GM18498 (cell line): ENCODE results near the gene DENND10.

Source experiments
- ATAC-seq: cut with Tn5 transposase; IDR thresholded peaks from one replicate; pipeline ENCODE4 v1.9.1; 2021; ENCODE audit warnings: mild to moderate bottlenecking, moderate library complexity; ENCODE audit not compliant: unreplicated experiment

DENND10 gene

GRCh38 chr10:119103903-119104653 is at the start of gene DENND10:
TSS of gene DENND10 (plus strand) at chr10:119104113. CDS start at chr10:119104143, 30 bp downstream.
- peak; percentile 87 for ATAC-seq

GRCh38 chr10:119055472-119055871 is 48.4 kb upstream of the DENND10 start:
- ATAC-seq: no peak

- ATAC-seq: no peak
Measured at GRCh38 chr10:119058010-119058409, 45.9 kb upstream of the DENND10 start.

GRCh38 chr10:119059557-119059956 is 44.4 kb upstream of the DENND10 start:
- no peak for ATAC-seq

- no peak for ATAC-seq
Measured at GRCh38 chr10:119060107-119060506, 43.8 kb upstream of the DENND10 start.

- ATAC-seq: no peak
Measured at GRCh38 chr10:119061352-119061751, 42.6 kb upstream of the DENND10 start.

- no peak for ATAC-seq
Measured at GRCh38 chr10:119061926-119062325, 42.0 kb upstream of the DENND10 start.

- ATAC-seq: no peak
Measured at GRCh38 chr10:119070395-119071165, 33.3 kb upstream of the DENND10 start.

- ATAC-seq: no peak
Measured at GRCh38 chr10:119073584-119073983, 30.3 kb upstream of the DENND10 start.

GRCh38 chr10:119078422-119079179 is 25.3 kb upstream of the DENND10 start:
- ATAC-seq: no peak

- peak; percentile 72 for ATAC-seq
Measured at GRCh38 chr10:119079599-119080520, 24.1 kb upstream of the DENND10 start.

GRCh38 chr10:119080521-119081259 is 23.2 kb upstream of the DENND10 start, which contains the start of gene EIF3A:
TSS of gene EIF3A (minus strand) at chr10:119080817. CDS start at chr10:119080676, 141 bp downstream.
- ATAC-seq: peak; percentile 85

- ATAC-seq: no peak
Measured at GRCh38 chr10:119084896-119085295, 19.0 kb upstream of the DENND10 start.

- no peak for ATAC-seq
Measured at GRCh38 chr10:119087271-119087882, 16.5 kb upstream of the DENND10 start.

GRCh38 chr10:119090026-119090795 is 13.7 kb upstream of the DENND10 start:
- no peak for ATAC-seq

GRCh38 chr10:119090968-119091367 is 12.9 kb upstream of the DENND10 start:
- no peak for ATAC-seq

- ATAC-seq: no peak
Measured at GRCh38 chr10:119095640-119096039, 8.3 kb upstream of the DENND10 start.
